ENCODE results near the gene CD52. TPM values are rescaled to one million over a fixed set of nuclear protein-coding genes. Genes with fewer than 3 reads are reported as not detected.

CD52 gene
- total RNA-seq, 1 experiment from 2014 or later: 1.2 TPM

GRCh38 chr1:26322042-26322331 lies 4.2 kb downstream of the CD52 start:
- Histone ChIP-seq H2AFZ (no peak overlapping the region), H3K4me3 (no peak overlapping the region), H3K9me3 (ENCODE audit: insufficient read depth, low read depth) (no peaks in the 10 kb centered on the region), H3K36me3 (ENCODE audit: low read depth) (no peaks in the 10 kb centered on the region), H3K27ac (no peak overlapping the region), H4K20me1 (ENCODE audit: insufficient read depth) (no peaks in the 10 kb centered on the region), H3K4me1 (replicated peaks; ENCODE audit: insufficient read depth) (no peaks in the 10 kb centered on the region), H3K9me2 (ENCODE audit: insufficient read depth) (no peaks in the 10 kb centered on the region), H3K4me2 (no peak overlapping the region), H3K27me3 (ENCODE audit: insufficient read depth, low read depth) (no peaks in the 10 kb centered on the region), H3F3A (ENCODE audit: insufficient read depth, low read depth) (no peaks in the 10 kb centered on the region), H3K79me2 (ENCODE audit: low read depth) (no peaks in the 10 kb centered on the region)
- no peak for DNase-seq
- POLR2A ChIA-PET (ENCODE audit: unreplicated experiment): interaction anchor here (1.0 kb wide), 1 partner anchor 110 kb away, joined by 4 read pairs; the partner anchor contains the start of gene DHDDS
- intact Hi-C loops (cut with micrococcal nuclease; ENCODE audit: unreplicated experiment): loop anchor here (5.0 kb wide), 1 partner anchor 285 kb away; no protein-coding TSS in a partner anchor
- TF ChIP-seq EZH2 (IDR thresholded peaks at IDR 0.05; ENCODE audit: low read depth) (no peak), CTCF (conservative IDR thresholded peaks at IDR 0.05) (no peak)
- CTCF ChIA-PET: interaction anchor here (0.6 to 1.6 kb wide), 5 partner anchors 10 to 153 kb away, joined by 3 to 7 read pairs (median 3); partner anchors contain the start of genes C1orf232 and ZNF593
- BruUV-seq (replicated peaks): no TSS peak

- no peak for DNase-seq
- Histone ChIP-seq H4K20me1 (ENCODE audit: insufficient read depth) (no peaks in the 10 kb centered on the region), H2AFZ (no peak overlapping the region), H3K79me2 (ENCODE audit: low read depth) (no peaks in the 10 kb centered on the region), H3K4me1 (replicated peaks; ENCODE audit: insufficient read depth) (no peaks in the 10 kb centered on the region), H3K27me3 (ENCODE audit: insufficient read depth, low read depth) (no peaks in the 10 kb centered on the region), H3F3A (ENCODE audit: insufficient read depth, low read depth) (no peaks in the 10 kb centered on the region), H3K27ac (no peak overlapping the region), H3K4me2 (no peak overlapping the region), H3K9me3 (ENCODE audit: insufficient read depth, low read depth) (no peaks in the 10 kb centered on the region), H3K36me3 (ENCODE audit: low read depth) (no peaks in the 10 kb centered on the region), H3K9me2 (ENCODE audit: insufficient read depth) (no peaks in the 10 kb centered on the region), H3K4me3 (no peak overlapping the region)
- ChIA-PET POLR2A (ENCODE audit: unreplicated experiment) (interaction anchor here (0.6 kb wide), 1 partner anchor 148 kb away, joined by 3 read pairs; no protein-coding TSS in a partner anchor), CTCF (interaction anchor here (1.1 kb wide), 1 partner anchor 48 kb away, joined by 5 read pairs; no protein-coding TSS in a partner anchor)
- BruUV-seq (replicated peaks): no TSS peak
- TF ChIP-seq EZH2 (IDR thresholded peaks at IDR 0.05; ENCODE audit: low read depth) (no peak), CTCF (conservative IDR thresholded peaks at IDR 0.05) (no peak)
- intact Hi-C loops (cut with micrococcal nuclease; ENCODE audit: unreplicated experiment): loop anchor here (5.0 kb wide), 1 partner anchor 286 kb away; no protein-coding TSS in a partner anchor
Measured at GRCh38 chr1:26323382-26323781, 5.6 kb downstream of the CD52 start.

- TF ChIP-seq EZH2 (IDR thresholded peaks at IDR 0.05; ENCODE audit: low read depth): no peak
- no peak for TF ChIP-seq CTCF (conservative IDR thresholded peaks at IDR 0.05)
- no peaks in the 10 kb centered on the region for H3K79me2 ChIP-seq (ENCODE audit: low read depth)
- H2AFZ ChIP-seq: no peak overlapping the region
- H3F3A ChIP-seq (ENCODE audit: insufficient read depth, low read depth): no peaks in the 10 kb centered on the region
- ChIA-PET POLR2A (ENCODE audit: unreplicated experiment) (no interaction called here), CTCF (no interaction called here)
- H3K9me3 ChIP-seq (ENCODE audit: insufficient read depth, low read depth): no peaks in the 10 kb centered on the region
- H4K20me1 ChIP-seq (ENCODE audit: insufficient read depth): no peaks in the 10 kb centered on the region
- intact Hi-C loops (cut with micrococcal nuclease; ENCODE audit: unreplicated experiment): loop anchor here (5.0 kb wide), 1 partner anchor 287 kb away; no protein-coding TSS in a partner anchor
- no peaks in the 10 kb centered on the region for H3K36me3 ChIP-seq (ENCODE audit: low read depth)
- no peak overlapping the region for H3K4me3 ChIP-seq
- H3K9me2 ChIP-seq (ENCODE audit: insufficient read depth): no peaks in the 10 kb centered on the region
- no TSS peak for BruUV-seq (replicated peaks)
- H3K27me3 ChIP-seq (ENCODE audit: insufficient read depth, low read depth): no peaks in the 10 kb centered on the region
- H3K27ac ChIP-seq: no peak overlapping the region
- H3K4me2 ChIP-seq: no peak overlapping the region
- DNase-seq: no peak
- no peaks in the 10 kb centered on the region for H3K4me1 ChIP-seq (replicated peaks; ENCODE audit: insufficient read depth)
Measured at GRCh38 chr1:26324550-26324949, 6.8 kb downstream of the CD52 start.

All from PC-9 (cell line).